ENCODE results near the gene CIT.
"Not testable (repeated sequence)": the region's sequence is repeated elsewhere in the genome, so short reads cannot be mapped to it uniquely, and the experiment has no call there.

DNA sequence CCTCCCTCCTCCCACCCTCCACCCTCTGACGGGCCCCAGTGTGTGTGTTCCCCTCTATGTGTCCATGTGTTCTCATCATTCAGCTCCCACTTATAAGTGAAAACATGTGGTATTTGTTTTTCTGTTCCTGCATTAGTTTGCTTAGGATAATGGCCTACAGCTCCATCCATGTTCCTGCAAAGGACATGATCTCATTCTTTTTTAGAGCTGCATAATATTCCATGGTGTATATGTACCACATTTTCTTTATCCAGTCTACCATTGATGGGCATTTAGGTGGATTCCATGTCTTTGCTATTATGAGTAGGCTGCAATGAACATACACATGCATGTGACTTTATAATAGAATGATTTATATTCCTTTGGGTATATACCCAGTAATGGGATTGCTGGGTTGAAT lies 170.7 kb downstream of the CIT start:
- not testable (repeated sequence) for TF ChIP-seq YY1, POLR2A (IDR thresholded peaks at IDR 0.05; ENCODE audit: low read depth, low read length)
- TF ChIP-seq, protein P1, sequence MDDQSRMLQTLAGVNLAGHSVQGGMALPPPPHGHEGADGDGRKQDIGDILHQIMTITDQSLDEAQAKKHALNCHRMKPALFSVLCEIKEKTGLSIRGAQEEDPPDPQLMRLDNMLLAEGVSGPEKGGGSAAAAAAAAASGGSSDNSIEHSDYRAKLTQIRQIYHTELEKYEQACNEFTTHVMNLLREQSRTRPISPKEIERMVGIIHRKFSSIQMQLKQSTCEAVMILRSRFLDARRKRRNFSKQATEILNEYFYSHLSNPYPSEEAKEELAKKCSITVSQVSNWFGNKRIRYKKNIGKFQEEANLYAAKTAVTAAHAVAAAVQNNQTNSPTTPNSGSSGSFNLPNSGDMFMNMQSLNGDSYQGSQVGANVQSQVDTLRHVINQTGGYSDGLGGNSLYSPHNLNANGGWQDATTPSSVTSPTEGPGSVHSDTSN (IDR thresholded peaks at IDR 0.05; ENCODE audit: insufficient replicate concordance, low read depth, low read length): not testable (repeated sequence)
